RPMI8226 (cell line): Measurements from ENCODE around the gene ABLIM1.

ENCODE experiments used
- DNase-seq: peaks from one replicate; pipeline ENCODE4 v3.0.0-alpha.2; 2015

The ABLIM1 gene

DNA sequence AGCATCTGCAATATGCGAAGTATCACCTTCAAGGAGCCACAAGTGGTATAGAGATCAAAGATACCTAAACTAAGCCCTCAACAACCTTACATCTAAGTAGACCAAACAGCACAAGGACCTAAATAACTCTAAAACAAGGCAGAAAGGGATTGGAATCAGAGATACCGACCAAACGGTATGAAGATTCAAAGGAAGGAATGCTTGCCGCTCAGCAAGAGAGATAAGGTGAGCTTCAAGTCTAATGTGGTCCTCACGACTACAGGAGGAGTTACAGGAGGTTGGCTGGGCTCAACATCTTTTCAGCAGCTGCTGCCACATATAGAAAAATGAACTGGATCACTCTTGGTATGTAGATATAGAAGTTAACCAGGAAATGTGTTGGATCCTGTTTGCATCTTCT lies 11.6 kb downstream of the ABLIM1 start:
- no peak for DNase-seq

DNA sequence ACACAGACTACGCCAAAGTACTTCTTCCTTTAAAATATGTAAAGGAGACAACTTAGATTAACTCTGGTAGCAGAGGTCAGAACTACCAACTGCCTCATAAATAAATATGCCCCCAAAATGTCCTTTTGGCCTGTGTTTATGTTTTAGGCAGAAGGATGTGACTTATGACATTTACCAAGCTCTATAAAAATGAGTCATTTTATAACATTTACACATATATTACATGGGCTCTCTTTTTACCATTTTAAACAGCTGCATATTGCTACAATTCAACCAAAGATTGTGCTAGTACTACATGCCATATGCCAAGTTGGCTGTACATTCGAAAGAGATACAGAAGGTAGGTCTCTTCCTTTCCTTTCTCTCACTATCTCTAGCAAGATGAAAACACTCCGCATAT lies 12.4 kb downstream of the ABLIM1 start:
- DNase-seq, result no peak

DNA sequence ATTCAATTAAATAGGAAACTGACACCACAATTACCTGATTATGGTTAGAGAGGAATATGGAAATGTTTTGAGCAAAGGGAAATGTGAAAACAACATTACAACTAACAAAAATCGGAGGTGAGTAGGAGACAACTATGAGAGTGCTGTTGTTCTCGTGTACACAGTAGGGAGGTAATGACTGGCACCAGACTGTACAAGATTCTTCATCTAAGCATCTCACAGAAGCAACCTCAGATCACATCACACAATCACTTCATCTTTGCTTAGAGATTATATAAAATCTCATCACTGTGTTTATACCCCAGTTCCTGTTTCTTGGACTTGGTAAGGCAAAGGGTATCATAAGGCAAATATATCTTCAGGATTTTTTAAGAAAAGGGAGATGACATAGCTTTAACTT lies 14.9 kb downstream of the ABLIM1 start:
- DNase-seq, result no peak

DNA sequence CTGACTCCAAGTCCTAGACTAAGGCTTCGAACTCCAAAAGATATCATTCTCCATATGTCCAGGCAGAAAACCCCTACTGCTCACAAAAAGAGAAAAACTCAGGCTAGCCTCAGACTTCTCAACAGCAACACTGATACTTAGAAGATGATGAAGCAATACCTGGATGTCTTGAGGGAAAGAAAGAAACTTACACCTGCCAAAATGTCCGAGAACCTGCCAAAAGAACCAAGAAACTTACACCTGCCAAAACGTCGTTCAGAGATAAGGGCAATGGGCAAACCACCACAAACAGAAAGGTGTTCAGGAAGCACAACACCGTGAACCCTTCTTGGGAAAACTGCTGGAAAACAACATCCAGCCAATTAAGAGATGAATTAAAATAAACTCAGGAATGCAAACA lies 15.3 kb downstream of the ABLIM1 start:
- no peak for DNase-seq

DNA sequence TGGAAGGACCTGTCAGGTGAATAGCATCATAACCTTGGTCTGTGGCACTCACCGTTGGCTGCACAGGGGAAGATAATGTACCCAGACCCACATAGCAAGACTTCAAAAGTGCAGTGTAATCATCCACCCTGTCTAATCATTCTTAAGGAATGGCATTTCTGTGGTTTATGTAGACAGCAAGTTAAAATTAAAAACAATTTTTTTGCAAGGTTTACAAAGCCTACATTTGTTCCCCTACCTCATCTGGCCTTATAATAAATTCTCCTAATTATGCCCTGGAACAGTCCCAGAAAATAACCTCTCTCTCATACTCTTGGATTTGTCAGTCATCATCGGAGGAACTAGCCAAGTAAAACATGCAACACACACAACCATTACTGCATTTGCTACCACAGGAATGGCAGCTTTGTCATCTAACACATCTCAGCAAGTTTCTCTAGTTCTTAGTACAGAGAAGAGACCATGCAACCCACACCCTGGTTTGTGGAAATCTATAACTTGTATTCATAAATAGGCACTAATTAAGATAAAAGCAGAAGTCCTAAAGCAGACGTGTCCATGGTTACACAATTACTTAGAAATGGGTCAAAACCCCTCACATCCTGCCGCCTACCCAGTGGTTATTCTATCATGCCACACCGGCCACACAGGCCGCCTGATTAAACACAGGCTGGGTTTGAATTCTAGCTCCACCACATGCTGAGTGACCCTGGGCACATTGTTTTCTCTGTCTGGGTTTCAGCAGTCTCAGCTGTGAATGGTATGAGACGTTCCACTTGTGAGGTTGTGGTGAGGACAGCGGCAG lies 19.1 kb downstream of the ABLIM1 start:
- DNase-seq, result no peak

DNA sequence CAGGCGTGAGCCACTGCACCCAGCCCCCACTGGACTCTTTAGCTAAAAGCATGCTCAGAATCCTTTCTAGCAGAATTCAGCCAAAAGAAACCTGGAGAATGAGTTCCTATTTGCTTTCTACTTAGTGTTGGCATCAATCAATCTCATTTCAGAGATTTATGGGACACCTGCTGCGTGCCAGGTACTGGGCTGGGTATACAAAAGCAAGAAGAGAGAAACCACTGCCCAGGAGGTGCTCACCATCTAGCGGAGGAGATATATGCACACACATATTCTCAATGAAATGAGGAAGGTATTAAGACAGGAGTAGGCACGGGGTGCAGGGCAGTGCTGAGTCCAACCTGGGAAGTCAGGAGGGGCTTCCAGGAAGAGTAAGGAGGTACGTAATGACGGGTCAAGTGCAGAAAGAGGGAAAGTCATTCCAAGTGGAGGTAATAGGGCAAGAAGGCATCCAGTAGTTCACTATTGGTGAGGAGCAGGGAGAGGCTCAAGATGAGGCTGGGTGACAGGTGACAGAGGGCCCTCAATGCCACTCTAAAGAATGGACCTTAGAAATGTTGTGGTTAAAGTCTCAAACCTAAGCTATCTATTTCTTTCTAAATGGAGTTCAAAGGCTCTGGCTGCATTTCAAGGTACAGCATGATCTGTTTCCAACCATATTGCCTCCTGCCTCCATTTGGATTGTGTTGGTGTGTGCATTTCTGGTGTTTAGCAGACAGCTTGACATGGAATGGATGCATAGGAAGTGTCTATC lies 22.1 kb downstream of the ABLIM1 start:
- DNase-seq, result no peak

DNA sequence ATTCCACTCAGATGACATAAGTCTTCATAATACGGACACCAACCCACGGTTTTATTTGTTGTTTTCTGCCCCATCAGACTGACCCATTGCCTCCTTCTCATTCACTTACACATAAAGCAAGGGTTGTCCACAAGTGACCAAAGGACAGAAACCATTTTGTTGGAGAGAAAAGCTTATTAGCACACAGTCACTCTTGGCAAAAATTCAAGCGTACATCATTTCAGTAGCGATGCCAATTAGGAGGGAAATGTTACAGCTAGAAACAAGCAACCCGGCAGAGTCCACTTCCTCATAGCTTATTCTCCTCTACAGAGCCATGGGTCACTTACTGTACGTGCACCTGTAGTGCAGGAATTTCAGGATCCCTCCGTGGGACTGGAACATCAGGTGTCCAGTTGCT lies 23.0 kb downstream of the ABLIM1 start:
- no peak for DNase-seq

DNA sequence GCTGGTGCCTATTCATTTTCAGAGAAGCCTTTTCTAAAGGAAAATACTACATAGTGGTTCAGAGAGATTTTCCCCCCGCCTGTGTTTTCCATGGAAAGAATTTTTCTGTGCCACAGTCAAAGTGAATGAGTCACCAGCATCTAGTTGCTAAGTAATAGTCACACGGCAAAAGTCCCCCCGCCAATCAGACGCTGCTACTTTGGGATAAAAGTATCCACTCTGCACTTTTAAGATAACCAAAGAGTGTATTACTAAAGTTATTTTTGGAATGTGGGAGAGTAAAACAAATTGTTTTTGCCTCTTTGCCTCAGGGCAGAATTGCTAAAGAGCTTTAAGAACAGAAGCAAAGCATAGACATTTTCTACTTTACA lies 23.5 kb downstream of the ABLIM1 start:
- peak; percentile 40 for DNase-seq

DNA sequence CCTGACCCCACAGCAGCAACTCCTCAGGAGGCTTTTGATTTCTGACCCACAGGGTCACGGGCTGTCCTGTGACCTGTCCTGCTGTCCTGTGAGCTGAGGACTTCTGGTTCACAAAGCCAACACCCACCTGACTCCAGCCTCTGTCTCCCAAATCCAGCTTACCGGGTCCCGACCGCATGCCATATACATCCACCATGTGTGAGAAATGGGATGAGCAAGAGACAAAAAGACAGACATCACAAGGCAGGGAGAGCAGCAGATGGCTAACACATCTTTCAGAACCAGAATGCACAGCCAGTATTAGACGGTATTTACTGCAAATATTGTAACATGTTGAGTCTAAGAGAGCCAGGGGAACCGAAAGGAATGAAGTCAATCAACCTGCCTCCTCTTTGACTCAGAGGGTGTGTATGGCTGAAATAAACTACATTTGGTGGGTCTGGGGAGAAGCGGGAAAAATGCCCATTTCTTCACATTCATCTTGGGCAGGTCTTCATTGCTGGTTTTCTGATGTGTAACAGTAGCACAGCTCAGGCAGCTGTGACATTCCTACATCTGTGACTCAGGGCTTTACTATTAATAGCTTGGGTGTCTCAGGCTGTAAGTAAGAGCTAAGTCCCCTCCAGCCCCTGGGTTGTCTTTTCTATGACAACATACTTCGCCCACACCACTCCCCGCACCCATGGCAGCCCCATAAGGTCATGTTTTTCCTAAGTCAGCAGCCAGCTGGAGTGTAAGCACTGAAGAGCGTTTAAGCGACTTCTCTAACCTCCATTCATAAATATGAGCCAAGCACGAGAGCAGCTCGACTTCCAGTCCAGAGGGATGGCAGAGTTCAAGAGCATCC lies 25.0 kb downstream of the ABLIM1 start:
- peak; percentile 73 for DNase-seq

DNA sequence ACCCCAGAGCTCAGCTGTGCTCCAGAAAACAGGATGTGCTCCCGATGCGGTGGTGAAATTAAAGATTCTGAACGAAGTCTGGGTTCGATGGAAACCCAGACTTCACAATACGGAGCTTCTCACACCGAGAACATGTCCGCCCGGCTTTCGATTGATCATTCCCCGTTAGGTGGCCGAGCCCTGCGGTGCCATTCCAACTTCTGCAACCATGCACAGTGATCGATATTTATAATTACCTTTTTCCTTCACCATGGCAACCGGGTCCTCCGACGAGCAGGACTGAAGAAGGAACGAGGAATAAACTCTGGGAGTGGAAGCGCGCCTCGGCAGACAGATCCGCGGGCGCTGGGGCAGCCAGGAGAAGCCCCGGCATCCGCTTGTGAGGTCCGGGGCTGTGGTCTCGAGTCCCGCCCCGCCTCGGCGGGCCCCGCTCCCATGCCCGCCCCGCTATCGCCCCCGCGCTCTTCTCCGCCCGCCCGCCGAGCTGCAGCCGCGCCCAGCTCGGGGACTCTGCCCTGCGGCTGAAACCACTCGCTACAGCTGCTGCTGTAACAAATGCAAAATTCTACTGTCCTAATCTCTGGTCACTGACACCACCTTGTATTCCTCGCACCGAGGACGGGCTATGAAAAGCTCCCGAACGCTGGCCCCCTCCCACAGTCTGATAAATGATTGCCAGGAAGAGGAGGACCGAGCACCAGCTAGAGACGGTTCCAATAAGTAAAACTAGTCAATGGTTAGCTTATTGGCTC lies 26.2 kb downstream of the ABLIM1 start:
- peak; percentile 24 for DNase-seq

DNA sequence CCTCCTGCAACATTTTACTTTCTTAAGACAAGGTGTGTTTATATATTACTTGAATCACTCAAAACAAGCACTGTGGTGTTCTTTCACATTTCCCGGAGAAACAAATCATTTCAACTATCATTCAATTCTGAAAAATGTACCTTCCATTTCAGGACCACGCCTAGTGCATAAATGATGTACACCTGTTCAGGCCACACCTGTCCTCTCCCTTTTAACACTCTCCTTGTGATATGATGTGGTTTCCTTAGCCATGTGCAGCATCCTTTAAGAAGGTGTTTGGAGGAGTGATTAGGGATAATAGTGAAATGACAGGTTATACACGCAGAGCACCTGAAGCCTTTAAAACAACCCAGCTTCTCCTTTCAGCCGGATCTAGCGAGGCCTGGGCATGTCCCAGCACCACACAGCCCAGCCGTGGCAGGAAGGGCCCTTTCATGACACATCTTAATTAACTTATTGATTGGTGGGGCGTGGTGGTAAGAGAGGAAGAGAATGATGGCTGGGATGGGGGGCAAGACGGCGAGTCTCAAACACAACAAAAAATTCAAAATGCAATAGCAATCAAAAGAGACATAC lies 26.9 kb downstream of the ABLIM1 start:
- no peak for DNase-seq

DNA sequence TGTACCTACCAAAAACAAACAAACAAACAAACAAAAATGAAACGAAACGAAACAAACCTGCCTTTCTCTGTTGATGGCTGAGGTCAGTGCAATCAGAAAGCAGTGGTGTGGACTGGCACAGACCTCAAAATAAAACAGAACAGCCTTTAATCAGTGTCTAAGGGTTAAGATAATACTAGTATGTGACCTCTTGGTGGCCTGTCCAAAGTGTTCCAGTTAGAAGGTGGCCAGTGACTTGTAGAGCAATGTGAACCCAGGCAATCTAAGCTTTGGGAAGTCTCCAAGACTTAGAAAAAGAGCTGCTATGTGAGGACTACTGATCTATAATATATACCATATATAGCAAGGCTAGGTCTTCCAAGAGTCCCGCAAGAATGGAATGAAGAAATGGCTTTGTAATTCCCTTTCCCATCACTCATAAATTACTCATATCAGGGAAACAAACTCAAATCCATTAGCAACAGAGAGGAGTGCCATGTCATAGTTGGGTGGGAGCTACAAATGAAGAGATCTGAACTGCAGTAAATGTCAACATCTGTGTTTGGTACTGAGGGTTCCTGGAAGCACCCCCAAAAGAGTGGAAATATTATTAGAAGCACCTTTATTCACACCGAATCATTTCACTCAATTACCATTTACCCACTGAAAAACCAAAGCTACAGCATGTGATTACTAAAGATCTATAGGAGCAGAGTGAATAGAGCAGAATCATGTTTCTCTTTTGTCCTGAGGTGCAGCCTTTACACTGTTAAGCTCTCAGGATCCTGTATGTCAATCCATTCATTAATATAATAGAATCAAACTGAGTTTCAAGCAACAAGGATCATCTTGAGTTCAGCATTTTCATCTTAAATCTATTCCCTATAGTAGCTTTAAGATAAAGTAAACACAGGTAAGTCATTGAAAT lies 28.0 kb downstream of the ABLIM1 start:
- DNase-seq, result no peak

DNA sequence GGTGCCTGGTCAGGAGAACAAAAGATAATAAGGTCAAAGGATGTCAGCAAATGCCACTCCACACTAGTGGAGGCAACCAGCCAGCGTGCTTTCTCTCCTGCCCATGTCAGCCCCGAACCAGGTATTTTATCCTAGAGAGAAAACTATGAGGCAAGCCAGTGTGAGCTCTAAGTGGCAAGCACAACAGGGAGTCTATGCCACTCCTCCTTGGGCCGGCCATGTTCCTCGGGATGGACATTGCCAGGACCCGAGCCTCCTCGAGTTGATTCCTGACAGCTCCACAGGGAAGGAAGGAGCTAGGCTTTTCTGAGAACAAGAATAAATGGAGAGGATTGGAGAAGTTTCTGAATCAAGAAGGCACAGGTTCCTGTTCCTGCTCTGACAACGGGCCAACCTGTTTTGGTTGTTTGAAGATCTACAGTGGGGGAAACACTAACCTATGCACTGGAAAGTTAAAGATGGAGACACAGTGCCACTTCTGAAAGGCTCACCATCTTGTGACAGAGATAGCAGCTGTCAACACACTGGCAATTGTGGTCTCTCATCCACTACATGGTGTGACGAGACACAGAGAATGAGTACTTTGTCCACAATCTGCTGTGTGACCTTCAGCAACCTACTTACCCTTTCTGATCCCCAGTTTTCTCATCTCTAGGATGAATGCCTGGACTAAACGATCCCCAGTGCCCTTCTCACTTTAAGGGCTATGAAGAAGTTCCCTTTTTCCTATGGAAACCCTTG lies 28.8 kb downstream of the ABLIM1 start:
- no peak for DNase-seq

DNA sequence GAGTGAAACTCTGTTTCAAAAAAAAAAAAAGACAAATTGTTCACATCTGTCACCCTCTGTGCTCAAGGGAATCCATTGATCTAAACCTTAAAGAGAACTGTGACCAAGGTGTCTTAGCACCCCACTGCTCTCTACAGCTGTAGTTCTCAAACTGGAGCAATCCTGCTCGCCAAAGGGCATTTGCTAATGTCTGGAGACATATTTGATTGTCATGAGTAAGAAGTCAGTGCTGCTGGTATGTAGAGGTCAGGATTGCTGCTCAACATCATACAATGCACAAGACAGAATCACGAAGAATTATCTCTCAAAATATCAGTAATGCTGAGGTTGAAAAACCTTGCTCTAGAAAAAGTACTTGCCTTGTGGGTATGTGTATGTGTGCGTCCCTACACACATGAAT lies 30.0 kb downstream of the ABLIM1 start:
- DNase-seq, result no peak

DNA sequence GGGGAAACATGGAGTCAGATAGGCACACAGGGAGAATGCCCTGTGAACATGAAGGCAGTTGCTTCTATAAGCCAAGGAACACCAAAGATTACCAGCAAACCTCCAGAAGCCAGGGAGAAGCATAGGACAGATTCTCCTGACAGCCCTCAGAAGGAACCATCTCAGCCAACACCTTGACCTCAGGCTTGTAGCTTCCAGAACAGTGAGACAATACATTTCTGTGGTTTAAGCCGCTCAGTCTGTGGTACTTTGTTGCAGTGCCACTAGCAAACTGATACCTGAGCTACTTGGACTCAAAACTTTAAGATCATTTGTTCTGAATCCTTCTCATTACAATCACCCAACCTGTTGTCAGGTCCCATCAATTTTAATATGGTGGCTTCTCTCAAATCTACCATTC lies 31.2 kb downstream of the ABLIM1 start:
- DNase-seq, result no peak

DNA sequence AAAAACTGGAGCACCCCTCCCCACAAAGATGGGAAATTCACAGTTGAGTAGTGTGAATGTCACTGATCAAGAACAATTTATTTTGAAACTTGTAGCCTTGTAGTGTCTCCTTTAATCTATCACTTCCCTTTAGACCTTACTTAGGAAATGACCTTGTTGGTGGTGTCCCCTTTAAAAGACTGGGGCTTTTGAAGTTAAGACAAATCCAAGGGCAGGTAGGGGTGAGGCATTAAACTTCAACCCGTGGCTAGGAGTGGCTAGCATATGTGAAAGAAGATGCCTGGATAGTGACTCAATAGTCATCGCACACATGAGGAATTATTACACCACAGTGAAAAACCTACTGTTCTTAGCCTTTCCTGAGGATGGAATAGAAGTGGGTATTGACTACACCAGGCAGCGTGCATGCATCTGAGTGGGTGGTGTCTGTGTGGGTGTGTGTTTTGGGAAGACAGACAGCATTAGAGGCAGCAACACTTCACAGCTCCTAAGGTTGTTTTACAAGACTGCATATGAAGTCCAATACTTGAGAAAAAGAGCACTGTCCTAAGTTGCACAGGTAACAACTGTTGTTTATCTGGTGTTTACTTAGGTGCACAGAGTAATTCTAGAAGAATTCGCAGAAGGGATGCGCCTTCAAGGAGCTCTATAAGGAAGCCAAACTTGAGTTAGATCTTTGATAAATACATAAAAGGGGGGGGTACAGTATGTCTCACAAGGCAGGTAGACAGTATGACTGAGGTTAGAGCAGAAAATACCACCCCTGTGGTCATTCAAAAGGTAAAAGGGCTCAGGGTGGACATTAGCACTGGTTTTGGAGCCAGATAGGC lies 32.9 kb downstream of the ABLIM1 start:
- no peak for DNase-seq

DNA sequence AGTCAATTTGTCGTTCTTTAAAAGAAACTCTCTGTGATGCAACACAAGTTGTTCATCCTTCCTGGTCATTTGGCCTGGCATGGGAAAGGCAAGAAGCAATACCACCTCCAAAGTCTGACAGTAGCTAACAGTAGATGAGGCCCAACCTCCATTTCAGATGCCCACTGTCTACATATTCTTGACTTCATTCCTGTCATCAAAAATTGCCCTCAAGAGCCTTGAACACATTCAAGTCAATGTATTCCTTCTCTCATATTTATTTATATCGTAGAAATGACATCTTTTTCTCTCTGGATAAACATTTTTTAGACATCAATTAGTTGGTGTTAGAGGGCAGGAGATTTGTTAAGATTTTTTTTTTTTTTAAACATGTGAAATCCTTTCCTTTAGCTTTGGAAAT lies 33.7 kb downstream of the ABLIM1 start:
- DNase-seq, result no peak

DNA sequence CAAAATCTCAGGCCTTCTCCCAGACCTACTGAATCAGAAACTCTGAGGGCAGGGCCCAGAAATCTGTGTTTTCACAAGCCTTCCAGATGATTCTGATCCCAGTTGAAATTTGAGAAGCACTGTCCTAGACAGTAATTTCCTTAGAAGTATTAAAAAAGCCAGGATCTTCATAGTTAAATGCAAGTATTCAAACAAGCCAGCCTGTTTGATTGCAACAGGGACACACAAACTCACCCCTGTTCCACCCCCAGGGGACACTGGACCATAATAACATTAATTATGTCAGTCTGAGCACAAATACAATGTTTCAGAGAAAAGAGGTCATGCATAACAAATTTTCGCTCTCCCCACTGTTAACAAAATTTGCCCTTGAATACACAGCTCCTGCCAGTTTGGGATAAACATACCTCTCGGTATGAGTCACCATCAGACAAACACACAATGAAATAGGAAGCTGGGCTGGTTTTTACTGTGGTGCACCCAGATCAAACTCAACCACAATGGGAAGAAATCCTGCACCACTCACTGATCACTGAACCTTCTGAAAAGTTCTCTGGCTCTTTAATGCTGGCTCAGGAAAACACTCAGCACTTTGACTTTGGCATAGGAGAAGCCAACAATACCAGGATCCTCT lies 34.3 kb downstream of the ABLIM1 start:
- DNase-seq, result no peak

DNA sequence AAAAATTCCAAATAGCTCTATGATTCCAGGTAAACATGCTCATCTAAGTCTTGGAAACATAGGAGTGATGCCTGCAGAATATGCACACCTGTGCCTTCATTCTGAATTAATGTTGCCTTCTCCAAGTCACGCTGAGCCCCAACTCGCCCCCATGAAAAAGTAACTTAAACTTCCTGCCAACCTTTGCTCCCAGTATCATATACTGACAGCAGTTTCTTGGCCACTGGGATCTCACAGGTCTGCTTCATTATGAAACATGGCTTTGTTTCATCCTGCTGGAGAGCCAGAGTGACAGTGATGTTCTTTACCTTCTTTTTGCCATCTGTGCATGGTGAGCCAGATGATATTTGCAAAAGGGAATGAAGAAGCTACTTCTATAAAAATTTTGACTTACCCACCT lies 34.9 kb downstream of the ABLIM1 start:
- no peak for DNase-seq
